Ishikawa (cell line): ENCODE data around the gene HSH2D.

Source experiments
- CEBPB ChIP-seq: IDR thresholded peaks from 2 replicates; pipeline ENCODE4 v1.6.1; 2012
- CREB1 ChIP-seq: IDR thresholded peaks from 2 replicates; pipeline ENCODE4 v1.6.1; 2012; ENCODE audit warnings: low read depth
- EGR1 ChIP-seq: IDR thresholded peaks from 2 replicates; pipeline ENCODE4 v1.6.1; 2012
- EP300 ChIP-seq: IDR thresholded peaks from 2 replicates; pipeline ENCODE4 v1.6.1; 2012; ENCODE audit warnings: borderline replicate concordance
- FOXM1 ChIP-seq: IDR thresholded peaks from 2 replicates; pipeline ENCODE4 v1.6.1; 2012; ENCODE audit warnings: low read depth, borderline replicate concordance
- MAX ChIP-seq: IDR thresholded peaks from 2 replicates; pipeline ENCODE4 v1.6.1; 2012
- NFIC ChIP-seq: IDR thresholded peaks from 2 replicates; pipeline ENCODE4 v1.6.1; 2012
- RAD21 ChIP-seq: IDR thresholded peaks from 2 replicates; pipeline ENCODE4 v1.6.1; 2012; ENCODE audit warnings: low read depth
- REST ChIP-seq: IDR thresholded peaks from 2 replicates; pipeline ENCODE4 v1.6.1; 2012; ENCODE audit warnings: low read depth, mild to moderate bottlenecking
- TAF1 ChIP-seq: IDR thresholded peaks from 2 replicates; pipeline ENCODE4 v1.6.1; 2012; ENCODE audit warnings: low read depth, mild to moderate bottlenecking
- TCF12 ChIP-seq: IDR thresholded peaks from 2 replicates; pipeline ENCODE4 v1.6.1; 2012; ENCODE audit warnings: low read depth
- USF1 ChIP-seq: IDR thresholded peaks from 2 replicates; pipeline ENCODE4 v1.6.1; 2012
- YY1 ChIP-seq: IDR thresholded peaks from 2 replicates; pipeline ENCODE4 v1.6.1; 2012; ENCODE audit warnings: low read depth
- ZBTB7A ChIP-seq: IDR thresholded peaks from 2 replicates; pipeline ENCODE4 v1.6.1; 2012; ENCODE audit warnings: low read depth

- TF ChIP-seq EP300: no peak
- no peak for TF ChIP-seq REST
- TF ChIP-seq CEBPB: no peak
- no peak for TF ChIP-seq USF1
- TF ChIP-seq FOXM1: no peak
- no peak for TF ChIP-seq EGR1
- no peak for TF ChIP-seq CREB1
- no peak for TF ChIP-seq TAF1
- TF ChIP-seq YY1: no peak
- peak; percentile 30; the same call in 1 of the 2 replicates for TF ChIP-seq MAX
- TF ChIP-seq ZBTB7A: no peak
- no peak for TF ChIP-seq NFIC
- TF ChIP-seq RAD21: no peak
- TF ChIP-seq TCF12: no peak
These were observed 7.1 kb upstream of the HSH2D start for GRCh38 chr19:16136185-16136999.
